Peyer's patch (tissue), 4 donors: ENCODE data around the gene GPC3.

Source experiments
- POLR2A ChIP-seq, 2 donors: fragments of 450-650 bp; IDR thresholded peaks; one replicate each; pipeline ENCODE4 v1.5.1; 2017; ENCODE audit warnings: antibody characterized with exemption in 2 of 2, mild to moderate bottlenecking in 2 of 2, moderate library complexity in 2 of 2
- TF ChIP-seq, protein P1 (sequence below), 6 experiments: fragments of 450-650 bp in 4 of 6; fragments of 200-600 bp in 2 of 6; sonication (generic) in 1 of 6; IDR thresholded peaks; one replicate each; pipeline ENCODE4 v1.5.1; 2017 to 2019; ENCODE audit warnings: antibody characterized with exemption in 6 of 6, mild to moderate bottlenecking in 3 of 6, moderate library complexity in 1 of 6

DNA sequence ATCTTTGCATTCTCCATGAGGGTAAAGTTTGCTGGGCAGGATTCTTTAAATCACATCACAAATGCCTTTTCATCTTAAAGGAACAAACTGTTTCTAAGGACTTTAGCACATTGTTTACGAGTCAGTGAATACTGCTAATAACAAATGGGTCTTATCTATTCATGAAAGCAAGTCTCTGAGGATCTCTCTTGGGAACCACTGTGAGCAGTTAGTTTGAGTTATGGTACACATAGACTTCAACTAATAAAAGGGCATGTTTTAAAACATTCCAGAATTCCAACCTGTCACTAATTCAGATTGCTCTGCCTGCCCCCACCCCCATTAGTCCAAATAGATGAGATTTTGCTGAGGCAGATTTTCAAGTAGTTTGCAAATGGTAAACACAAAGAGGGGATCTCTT lies 22.3 kb upstream of the GPC3 start:
- TF ChIP-seq, protein P1, sequence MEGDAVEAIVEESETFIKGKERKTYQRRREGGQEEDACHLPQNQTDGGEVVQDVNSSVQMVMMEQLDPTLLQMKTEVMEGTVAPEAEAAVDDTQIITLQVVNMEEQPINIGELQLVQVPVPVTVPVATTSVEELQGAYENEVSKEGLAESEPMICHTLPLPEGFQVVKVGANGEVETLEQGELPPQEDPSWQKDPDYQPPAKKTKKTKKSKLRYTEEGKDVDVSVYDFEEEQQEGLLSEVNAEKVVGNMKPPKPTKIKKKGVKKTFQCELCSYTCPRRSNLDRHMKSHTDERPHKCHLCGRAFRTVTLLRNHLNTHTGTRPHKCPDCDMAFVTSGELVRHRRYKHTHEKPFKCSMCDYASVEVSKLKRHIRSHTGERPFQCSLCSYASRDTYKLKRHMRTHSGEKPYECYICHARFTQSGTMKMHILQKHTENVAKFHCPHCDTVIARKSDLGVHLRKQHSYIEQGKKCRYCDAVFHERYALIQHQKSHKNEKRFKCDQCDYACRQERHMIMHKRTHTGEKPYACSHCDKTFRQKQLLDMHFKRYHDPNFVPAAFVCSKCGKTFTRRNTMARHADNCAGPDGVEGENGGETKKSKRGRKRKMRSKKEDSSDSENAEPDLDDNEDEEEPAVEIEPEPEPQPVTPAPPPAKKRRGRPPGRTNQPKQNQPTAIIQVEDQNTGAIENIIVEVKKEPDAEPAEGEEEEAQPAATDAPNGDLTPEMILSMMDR (IDR thresholded peaks at IDR 0.05), result no peak
- no peak for TF ChIP-seq POLR2A (IDR thresholded peaks at IDR 0.05)
